ENCODE data around the gene LGALS13. TPM values are rescaled to one million over a fixed set of nuclear protein-coding genes. Genes with fewer than 3 reads are reported as not detected.

LGALS13 gene
- total RNA-seq, 1 experiment from 2014 or later: not detected

GRCh38 chr19:39647918-39648317 lies 45.6 kb downstream of the LGALS13 start:
- Histone ChIP-seq H4K5ac (ENCODE audit: insufficient read length, low read depth, low read length) (no peak overlapping the region), H2BK20ac (ENCODE audit: low read depth, low read length, poor library complexity, severe bottlenecking) (no peak overlapping the region), H3K56ac (ENCODE audit: insufficient read length, low read depth, low read length) (no peak overlapping the region), H2BK15ac (ENCODE audit: low read depth, low read length) (no peak overlapping the region), H3T11ph (ENCODE audit: low read length) (no peak overlapping the region), H3K4ac (ENCODE audit: low read depth, low read length) (no peak overlapping the region), H3K18ac (ENCODE audit: insufficient read length, low read depth, low read length) (no peak overlapping the region), H4K8ac (replicated peaks; ENCODE audit: insufficient read length, low read depth, low read length) (no peak overlapping the region), H4K91ac (ENCODE audit: insufficient read length, low read depth, low read length) (no peak overlapping the region), H2BK12ac (ENCODE audit: insufficient read length, low read depth, low read length) (no peak overlapping the region), H2AFZ (ENCODE audit: low read length) (no peak overlapping the region), H3K23me2 (ENCODE audit: insufficient read length, low read depth, low read length, poor library complexity, severe bottlenecking) (no peaks in the 10 kb centered on the region), H3K79me2 (ENCODE audit: insufficient read depth, low read length) (no peaks in the 10 kb centered on the region), H3K23ac (ENCODE audit: insufficient read length, low read depth, low read length) (no peak overlapping the region), H2BK5ac (ENCODE audit: insufficient read length, low read length) (no peak overlapping the region), H3K14ac (ENCODE audit: insufficient read depth, low read length) (no peak overlapping the region), H3K9me3 (ENCODE audit: control insufficient read depth, low read depth, low read length) (no peaks in the 10 kb centered on the region), H4K20me1 (ENCODE audit: control insufficient read depth, insufficient read depth, insufficient read length) (no peaks in the 10 kb centered on the region), H3K79me1 (ENCODE audit: insufficient read depth, low read depth, low read length, poor library complexity, severe bottlenecking) (no peaks in the 10 kb centered on the region), H3K27ac (ENCODE audit: insufficient read length, low read depth, low read length) (no peak overlapping the region), H3K4me1 (ENCODE audit: insufficient read depth, low read length) (no peaks in the 10 kb centered on the region), H3K9ac (ENCODE audit: extremely low read depth, insufficient read length, low read length) (no peak overlapping the region), H2BK120ac (ENCODE audit: low read depth, low read length, poor library complexity, severe bottlenecking) (no peak overlapping the region), H2AK5ac (ENCODE audit: insufficient read length, low read length) (no peak overlapping the region), H3K27me3 (ENCODE audit: insufficient read depth, low read length) (no peaks in the 10 kb centered on the region), H3K4me2 (ENCODE audit: insufficient read depth, insufficient read length, low read length) (no peak overlapping the region)
- Mint-ChIP-seq H3K27me3 (ENCODE audit: low read depth) (peaks cover 79% of the 10 kb centered on the region), H3K36me3 (ENCODE audit: insufficient read depth in 1 of 3, low read depth in 3 of 3) (no peaks in the 10 kb centered on the region), H3K4me3 (no peak overlapping the region), H3K9me3 (peaks cover 0 to 4% of the 10 kb centered on the region in 2 experiments; a peak in 1 of 5 replicates), H3K27ac (no peak overlapping the region), H3K4me1 (no peaks in the 10 kb centered on the region)
- no CpG with 5 or more reads among the region's 3 CpGs for WGBS (ENCODE audit: extremely low coverage, insufficient read length, low lambda C conversion rate)
- DNase-seq: no peak
- no peak for TF ChIP-seq CTCF (conservative IDR thresholded peaks at IDR 0.05)
